Kidney capillary endothelial cell (primary cell): Measurements from ENCODE around the gene TNNT3.
"Not testable (repeated sequence)": the region's sequence is repeated elsewhere in the genome, so short reads cannot be mapped to it uniquely, and the experiment has no call there.

Experiments
- DNase-seq: peaks from one replicate; pipeline ENCODE4 v3.0.0-alpha.2; 2018; ENCODE audit warnings: low spot score

The TNNT3 gene

DNA sequence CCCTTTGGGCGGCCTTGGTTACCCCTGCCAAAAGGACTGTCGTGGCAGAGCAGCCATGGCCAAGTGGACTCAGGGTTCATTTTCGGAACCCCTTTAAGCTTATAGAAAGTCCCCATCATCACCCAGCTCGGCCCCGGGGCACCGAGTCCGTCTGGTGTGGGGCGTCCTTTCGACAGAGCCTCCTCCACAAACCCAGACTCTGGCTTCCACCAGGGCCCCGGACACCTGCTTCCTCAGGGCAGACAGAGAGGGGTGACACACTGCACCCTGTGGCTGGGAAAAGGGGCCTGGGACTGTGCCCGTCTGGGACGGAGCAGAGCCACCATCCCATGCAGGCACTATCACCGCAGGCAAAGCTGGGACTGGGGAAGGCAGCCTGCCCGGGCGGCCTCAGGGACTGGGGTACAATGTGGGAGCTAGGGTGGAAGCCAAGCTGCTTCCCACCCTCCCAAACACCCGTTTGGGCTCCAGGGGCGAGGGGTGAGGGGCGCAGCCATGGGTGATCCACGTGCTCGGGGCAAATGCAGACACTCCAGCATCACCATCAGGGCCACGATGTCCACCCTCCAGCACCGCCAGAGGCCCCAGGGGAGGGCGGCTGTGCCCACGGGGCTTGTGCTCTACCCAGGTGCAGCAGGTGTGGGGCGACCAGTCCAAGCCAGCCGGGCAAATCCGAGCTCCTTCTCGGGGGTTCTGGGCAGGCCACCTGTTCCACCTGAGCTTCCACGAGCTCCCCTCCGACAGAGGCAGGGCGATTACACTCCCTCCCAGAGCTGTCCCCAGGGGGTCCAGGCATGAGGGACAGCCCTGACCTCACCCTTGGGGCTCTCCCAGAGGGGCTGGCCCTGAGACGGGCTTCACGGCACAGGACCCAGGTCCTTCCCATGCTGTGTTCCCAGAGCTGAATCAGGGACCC, 15.9 kb downstream of the TNNT3 start:
- DNase-seq: no peak

DNA sequence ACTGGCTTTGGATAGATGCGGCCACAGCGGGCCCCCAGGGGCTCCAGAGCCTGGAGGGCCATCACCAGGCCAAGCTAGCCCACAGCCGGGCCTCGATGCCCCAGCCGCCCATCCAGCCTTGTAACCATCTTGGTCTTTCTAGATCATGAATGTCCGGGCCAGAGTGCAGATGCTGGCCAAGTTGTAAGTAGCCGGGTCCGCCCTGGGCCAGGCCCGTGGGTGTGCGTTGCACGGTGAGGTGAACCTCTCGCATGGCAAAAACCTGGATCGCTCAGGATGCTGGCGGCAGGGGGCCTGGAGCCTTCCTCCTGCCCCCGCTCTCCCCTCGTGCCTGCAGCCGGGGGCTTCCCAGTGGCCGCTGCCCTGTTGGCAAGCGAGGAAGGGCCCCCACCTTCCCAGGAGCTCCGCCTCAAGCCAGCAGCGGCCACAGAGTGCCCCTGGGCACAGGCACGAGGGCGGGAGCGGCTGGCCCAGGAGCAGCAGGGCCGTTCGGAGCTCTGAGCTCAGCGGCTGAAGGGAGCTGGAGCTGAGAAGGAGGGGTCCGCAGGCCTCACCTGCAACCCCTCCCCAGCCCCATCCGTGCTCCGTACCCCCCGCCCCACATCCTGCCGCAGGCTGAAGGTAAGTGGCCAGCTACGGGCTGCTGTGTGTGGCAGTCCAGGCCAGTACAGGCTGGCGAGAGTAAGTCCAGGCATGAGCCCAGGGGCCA, 16.7 kb downstream of the TNNT3 start:
- DNase-seq: no peak

DNA sequence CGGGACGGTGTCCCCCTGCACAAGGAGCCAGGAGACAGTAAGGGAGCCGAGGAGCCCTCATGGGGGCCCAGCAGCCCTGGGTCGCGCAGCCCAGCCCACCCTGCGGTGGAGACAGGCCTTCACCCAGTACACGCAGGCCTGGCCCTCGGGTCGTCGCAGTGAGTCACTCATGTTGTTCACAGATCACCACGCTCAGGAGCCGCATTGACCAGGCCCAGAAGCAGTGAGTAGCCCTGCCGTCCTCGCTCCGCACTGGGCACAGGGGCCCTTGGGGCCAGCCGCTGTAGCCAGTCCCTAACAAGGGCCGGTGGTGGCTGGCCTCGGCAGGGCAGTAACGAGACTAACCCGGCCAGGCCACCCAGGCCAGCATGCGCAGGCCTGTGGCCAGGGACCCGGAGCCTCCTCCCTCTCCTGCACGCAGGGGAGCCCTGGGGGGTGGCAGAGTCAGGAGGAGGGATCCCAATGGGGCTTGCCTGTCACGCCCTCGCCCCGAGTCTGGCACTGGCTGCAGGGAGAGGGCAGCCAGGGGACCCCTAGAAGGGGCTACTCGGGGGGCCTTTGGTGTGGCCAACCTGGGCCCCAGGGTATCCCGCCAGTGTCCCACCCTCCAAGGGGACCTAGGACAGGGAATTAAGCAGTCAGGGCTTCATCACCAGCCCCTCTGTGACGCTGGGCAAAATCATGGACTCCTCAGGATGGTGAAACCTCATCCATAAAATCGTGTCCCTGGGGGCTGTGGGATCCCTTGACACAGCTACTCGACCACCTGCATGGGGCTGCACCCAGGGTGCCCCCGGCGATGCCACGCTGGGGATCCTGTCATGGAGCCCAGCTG, 17.5 kb downstream of the TNNT3 start:
- no peak for DNase-seq

DNA sequence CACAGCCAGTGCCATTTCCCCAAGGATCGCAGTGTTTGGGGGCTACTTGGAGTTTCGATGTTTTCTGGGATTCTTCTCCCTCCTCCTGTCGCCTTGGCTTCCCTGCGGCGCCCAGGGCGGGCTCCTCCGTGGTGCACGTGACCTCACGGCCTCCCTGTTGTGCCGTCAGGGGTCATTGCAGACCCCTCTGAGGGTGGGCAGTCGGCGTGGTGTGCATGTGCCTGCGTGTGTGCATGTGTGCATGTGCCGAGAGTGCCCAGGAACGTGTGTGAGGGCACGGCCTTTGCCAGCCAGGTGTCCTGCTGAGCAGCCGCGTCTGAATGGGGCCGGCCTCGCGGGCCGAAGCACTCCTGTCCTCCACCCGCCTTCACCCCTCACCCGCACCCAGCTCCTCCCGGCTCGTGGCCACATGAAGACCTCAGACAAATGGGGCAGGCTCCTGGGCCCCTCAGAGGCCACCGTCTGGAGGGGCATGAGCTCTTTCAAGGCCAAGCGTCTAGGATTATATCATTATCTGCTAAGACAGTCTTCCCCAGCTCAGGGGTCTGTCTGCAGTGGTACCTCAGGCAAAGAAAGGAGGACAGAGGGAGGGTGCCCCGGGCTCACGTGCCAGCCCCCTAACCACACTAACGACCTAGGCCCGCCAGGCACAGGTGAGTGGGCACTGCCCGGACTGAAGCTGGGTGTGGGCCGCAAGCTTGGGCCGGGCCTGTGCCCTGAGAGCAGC, 18.3 kb downstream of the TNNT3 start:
- DNase-seq: no peak

DNA sequence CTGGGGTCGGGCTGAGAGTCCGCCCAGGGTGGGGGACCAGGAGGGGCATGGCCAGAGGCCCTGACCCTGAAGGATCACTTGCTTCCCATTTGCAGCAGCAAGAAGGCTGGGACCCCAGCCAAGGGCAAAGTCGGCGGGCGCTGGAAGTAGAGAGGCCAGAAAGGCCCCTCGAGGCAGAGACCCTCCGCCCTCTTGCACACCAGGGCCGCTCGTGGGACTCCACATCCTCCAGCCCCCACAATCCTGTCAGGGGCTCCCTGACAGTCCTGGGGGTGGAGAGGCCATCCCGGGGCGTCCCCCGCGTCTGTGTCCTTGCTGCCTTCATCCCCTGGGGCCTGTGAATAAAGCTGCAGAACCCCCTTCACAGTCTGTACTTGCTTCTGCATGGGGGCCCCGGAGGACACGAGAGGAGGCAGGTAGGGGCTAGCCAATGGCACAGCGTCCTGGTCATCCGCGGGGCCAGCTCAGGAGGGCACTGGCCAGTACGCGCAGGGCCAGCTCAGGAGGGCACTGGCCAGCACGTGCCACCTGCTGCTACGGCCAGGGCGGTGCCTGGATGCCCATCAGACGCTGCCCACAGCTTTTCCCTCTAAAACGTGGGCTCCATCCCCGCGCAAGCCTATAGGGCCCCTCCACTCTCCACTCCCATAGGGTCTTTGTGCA, 19.0 kb downstream of the TNNT3 start:
- no peak for DNase-seq

DNA sequence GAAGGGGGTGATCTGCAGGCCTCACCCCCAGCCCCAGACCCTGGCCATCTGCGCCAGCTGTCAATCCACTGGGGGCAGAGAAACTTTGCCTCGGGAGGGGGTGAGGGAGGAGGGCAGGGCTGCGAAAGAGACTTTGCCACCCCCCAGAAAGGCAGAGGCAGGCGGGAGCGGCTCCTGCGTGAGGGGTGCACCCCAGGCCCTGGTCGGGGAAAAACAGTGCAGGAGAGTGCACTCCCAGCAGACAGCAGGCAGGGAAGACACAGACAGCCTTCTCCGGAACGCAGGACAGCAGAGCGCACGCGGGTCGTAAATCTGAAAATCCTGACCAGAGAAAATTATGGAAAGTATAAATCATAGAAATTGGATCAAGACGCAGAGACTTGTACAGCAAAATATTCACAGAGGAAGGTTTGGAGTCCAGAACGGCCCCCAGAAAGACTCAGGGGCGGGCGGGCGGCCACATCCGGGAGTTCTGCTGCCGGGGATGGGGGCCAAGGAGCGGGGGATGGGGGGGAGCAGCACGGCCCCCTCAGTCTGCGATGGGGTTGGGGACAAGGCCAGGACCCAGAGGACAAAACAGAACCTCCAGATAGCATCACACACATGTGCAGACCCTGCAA, 19.6 kb downstream of the TNNT3 start:
- DNase-seq: no peak

DNA sequence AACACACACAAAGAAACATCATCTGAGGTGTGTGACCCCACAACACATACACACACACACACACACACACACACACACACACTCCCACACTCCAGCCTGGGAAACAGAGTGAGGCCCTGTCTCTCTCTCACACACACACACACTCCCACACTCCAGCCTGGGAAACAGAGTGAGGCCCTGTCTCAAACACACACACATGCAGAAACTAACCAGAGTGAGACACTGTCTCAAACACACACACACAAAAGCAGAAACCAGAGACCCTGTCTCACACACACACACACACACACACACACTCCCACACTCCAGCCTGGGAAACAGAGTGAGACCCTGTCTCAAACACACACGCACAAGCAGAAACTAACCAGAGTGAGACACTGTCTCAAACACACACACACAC, 20.3 kb downstream of the TNNT3 start:
- DNase-seq: not testable (repeated sequence)

DNA sequence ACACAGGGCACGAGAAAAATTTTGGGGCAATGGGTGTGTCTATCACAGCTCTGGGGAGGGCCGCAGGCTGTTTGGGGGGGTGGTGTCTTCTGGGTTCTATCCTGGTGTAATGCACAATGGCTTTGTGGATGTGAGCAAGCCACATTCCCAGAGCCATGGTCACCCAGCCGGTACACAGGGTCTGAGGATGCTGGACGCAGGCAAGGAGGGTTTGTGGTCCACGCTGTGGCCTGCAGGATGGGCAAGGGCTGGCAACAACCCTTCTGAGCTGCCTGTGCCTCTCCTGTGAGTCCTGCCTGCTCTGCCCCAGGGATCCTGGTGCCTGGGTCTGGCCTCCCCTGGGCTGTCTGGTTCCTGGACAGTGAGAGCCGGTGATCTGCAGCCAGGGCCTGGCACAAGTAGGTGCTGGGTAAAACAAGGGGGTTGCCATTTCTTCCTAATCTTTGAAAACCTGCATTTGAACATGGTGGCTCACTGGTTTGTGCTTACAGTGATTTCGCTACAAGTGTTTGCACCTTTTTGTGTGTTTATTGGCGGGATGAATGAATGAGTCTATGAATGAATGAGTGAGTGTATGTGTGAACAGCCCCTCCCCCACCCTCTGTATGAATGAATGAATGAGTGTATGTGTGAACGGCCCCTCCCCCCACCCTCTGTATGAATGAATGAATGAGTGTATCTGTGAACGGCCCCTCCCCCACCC, 23.2 kb downstream of the TNNT3 start:
- DNase-seq: no peak

DNA sequence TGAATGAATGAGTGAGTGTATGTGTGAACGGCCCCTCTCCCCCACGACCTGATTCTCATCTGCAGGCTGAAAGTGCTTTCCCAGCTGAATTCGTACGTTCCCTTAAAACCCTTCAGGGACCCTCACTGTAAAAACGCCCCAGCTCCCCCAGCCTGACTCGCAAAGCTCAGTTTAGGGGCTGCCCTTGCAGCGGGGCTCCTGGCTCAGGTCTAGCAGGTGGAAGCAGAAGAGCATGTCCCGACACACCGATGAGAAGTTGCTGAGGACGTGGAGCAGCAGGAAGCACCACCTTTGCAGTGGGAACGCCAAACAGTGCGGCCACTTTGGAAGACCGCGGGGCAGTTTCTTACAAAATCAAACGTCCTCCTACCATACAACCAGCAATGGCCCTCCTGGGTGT, 24.1 kb downstream of the TNNT3 start:
- no peak for DNase-seq

DNA sequence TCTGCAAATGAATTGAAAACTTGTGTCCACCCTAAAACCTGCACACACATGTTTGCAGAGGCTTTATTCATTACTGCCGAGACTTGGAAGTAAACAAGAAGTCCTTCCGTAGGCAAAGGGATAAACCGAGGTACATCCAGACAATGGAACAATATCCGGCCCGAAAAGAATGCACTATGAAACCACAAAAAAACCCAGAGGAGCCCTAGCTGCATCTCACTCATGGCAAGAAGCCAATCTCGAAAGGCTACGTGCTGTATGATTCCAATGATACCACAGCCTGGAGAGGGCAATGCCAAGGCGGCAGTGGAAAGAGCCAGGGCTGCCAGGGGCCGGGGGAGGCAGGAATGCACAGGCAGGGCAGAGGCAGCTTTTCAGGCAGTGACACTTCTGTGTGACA, 24.5 kb downstream of the TNNT3 start:
- DNase-seq: no peak

DNA sequence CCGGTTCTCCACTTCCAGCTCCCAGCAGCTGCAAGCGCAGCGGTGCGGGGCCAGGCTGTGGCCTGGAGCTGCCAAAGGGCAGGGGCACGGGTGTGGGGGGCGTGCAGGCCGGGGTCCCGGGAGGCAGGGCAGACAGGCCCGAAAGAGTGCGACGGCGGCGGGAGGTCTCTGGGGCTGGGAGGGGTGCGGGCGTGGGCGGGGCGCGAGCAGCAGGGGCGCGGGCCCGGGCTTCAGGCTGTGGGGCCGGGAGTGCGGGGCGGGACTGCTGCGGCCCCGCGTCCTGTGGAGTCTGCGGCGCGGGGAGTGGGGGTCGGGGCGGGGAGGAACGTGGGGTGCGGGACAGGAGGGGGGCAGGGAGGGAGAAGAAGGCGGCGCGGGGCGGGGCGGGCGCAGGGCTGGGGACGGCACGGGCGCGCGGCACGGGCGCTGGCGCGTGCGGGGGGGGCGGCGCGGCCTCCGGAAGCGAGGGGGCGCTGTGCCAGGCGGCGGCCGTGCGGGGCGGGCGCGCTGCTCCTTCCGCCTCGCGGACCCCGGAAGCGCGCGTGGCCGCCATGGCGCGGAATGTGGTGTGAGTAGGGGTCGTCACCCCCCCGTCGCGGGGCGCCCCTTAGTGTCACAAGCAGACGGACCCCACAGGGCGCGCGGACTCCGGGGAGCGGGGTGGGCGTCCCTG, 27.4 kb downstream of the TNNT3 start, which contains the start of gene MRPL23:
MRPL23 (plus strand) TSS at position 521 of the 673 bp plus-strand sequence; CDS start at position 552, 31 bp downstream.
- DNase-seq: no peak

DNA sequence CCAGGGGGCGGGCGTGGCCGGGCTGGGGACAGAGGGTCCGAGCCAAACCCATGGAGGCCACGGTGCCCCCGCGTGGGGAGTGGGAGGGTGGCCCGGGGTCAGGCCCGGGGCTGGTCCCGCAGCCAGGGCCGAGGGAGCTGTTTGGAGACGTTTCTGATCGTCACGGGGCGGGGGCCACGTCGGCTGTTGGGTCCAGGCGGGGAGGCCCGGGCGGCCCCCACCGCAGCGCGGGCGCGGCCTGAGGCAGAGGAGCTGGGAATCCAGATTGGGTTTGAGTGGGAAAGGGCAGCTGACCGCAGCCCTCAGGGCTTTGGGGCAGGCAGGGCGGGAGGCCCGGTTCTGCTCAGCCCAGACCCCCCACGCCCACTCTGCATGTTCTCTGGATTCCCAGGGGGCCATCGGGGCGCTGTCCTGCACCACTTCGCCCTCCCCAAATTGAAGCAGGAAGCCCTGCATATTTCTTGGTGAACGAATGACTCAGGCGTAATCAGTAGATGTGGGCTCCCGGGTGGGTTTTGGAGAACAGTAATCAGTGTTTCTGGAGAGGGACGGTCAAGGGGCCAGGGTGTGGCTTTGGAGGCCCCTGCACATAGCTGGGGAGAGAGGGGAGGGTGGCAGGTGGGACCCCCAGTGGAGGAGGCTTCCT, 28.2 kb downstream of the TNNT3 start:
- no peak for DNase-seq

DNA sequence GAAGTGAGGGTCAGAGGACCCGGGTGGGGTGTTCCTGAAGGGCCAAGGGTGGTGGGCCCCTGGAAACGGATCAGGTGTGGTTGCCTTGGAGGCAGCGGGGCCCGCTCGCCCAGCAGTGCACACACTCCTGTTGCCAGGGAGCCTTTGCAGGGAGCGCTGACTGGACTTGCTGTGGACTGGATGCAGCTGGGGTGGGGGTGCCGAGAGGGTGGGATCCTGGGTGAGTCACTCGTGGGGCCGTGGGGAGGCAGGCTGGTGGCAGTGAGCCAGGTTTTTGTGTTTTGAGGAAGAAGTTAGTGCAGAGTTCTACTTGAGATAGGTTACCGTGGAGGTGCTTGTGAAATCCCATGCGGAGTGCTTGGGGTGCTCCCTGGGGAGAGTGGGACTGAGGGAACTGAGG, 28.9 kb downstream of the TNNT3 start:
- DNase-seq: no peak

DNA sequence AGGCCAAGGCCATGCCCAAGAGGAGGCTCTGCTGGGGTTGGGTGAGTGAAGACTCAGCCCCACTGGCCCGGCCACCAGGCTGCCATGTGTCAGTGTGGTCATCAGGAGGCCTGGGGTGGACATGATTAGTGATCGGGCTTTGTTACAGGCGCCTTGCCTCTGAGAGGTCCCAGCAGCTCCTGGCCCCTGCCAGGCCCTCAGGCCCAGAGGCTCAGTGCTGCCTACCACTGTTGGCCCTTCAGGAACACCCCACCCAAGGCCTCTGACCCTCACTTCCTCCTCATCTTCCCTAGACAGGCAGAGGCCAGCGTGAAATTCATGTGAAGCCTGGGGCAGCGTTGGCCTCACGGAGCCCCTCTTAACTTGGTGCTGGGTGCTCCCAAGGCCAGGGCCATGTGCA, 29.8 kb downstream of the TNNT3 start:
- no peak for DNase-seq

DNA sequence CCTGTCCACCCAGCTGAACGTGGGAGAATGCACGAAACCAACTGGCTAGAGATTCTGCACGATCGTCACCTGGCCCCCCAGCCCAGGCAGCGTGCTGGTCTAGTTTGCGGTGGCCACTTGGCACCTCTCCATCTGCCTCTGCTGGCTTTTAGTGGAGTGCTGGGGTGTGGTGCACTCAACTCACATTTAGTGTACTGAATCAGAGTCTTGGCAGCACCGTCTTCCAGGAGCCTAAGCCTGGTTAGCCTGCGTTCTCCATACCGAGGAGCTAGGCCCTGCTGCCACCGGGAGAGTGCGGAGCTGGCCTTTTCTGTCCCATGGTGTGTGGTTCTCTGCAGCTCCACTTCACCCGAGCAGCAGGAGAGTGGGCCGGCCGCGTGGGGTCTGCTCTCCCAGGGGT, 30.4 kb downstream of the TNNT3 start:
- no peak for DNase-seq

DNA sequence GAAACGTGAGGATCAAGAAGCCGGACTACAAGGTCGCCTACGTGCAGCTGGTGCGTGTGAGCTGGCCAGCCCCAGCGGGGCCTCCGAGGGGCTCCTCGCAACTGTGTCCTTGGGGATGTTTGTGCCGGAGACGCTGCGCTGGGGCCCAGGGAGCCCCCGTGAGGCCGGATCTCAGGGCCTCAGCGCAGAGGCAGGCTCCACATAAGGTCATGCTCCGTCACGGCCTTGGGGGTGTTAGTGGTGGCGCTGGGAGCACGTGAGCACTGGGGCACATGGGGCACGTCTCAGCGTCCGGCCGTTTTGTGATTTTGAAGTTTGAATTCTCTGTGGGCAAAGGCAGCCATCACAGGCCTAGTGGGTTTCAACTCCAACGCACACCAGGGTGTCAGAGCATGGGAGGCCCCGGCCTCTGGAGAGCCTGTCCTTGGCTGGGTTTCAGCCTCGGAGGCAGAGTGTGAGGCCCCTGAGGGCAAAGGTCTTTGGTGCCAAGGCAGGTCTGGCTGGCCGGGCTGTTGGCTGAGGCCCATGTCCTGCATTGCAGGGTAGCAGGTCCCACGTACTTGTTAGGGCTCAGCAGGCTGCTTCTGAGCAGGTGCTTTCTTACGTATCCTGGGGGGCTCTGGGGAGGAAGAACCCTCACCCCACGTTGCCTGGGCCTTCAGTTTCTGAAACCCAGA, 33.4 kb downstream of the TNNT3 start:
- no peak for DNase-seq

DNA sequence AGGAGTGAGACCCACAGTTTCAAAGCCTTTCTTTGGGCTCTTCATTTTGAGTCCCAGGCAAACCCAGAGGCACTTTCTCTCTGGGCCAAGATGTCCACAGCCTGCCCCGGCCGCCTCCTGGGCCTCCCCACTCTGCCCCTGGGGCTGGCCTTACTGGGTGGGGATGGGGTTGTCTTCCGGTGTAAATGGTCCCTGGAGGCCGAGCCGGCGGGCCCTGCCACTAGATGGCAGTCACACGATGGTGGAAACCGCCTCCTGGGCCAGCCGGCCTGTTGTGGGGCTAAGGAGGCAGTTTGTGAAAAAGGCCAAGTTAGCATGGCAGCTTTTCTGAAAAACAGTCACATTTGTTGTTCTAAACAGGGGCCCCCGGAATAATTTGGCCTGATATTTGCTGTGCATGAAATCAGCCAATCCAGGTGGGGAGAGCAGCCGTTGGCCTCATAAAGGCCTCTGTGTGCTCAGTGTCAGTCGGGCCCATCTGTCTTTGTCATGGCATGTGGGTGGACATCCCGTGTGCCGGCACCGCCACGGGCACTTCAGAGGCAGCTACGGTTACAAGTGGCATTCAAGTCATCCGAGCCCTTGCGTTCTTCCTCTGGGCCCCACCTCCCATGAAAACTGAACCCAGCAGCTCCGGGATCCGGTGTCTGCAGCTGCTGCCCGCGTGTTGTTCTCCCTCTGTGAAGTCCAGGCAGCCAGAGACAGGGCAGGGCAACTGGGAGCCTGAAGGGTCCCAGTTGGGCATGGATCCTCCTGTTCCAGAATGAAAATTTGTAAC, 34.2 kb downstream of the TNNT3 start:
- DNase-seq: no peak

DNA sequence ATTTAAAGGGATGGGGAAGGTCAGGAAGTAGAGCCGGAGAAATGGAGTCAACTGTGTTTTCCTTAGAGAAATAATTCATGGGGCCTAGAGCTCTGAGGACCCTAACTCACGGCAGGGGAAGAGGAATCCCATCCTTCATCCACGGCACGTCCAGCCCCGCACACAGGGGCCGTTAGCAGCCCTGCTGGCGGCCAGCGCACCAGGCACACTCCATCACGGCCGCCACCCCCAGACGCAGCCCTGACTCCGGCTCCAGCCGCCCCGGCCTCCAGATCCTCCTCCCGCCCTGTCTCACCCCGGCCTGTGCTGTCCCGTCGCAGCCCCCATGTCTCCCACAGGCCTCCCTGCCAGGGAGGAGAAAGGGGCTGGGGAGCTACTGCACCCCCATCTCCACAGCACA, 38.9 kb downstream of the TNNT3 start:
- no peak for DNase-seq
